T-cell (primary cell): ENCODE measurements around the gene SF3A1. TPM values are rescaled to one million over a fixed set of nuclear protein-coding genes. Genes with fewer than 3 reads are reported as not detected.

Experiments
- ATAC-seq, 4 experiments: fragments of 200-7000 bp in 3 of 4; fragments of 150-1000 bp in 1 of 4; cut with Tn5 transposase; replicated peaks in 1 of 4; 1 replicate in 3 of 4; 2 replicates in 1 of 4; pipeline ENCODE4 v1.10.0; 2021; ENCODE audit warnings: moderate library complexity in 3 of 4, mild to moderate bottlenecking in 2 of 4, moderate number of reproducible peaks in 1 of 4
- CTCF ChIA-PET, 2 donors: fragments of 300-600 bp; sonication (Branson Sonifier 250); formaldehyde crosslinking; loops; one replicate each; lab custom pipeline; 2022; ENCODE audit warnings: antibody characterized with exemption in 2 of 2; lab: Charles Lee
- POLR2A ChIA-PET, 2 donors: fragments of 300-600 bp; sonication (Branson Sonifier 250); formaldehyde crosslinking; loops; one replicate each; lab custom pipeline; 2022; ENCODE audit warnings: antibody characterized with exemption in 2 of 2; lab: Charles Lee
- DNase-seq, 35 experiments: peaks; one replicate each; pipeline versions ENCODE4 v3.0.0 to v3.0.0-alpha.2; 2013 to 2023
- H3K27ac ChIP-seq: one replicate; pipeline ENCODE4 v1.5.1; 2013; ENCODE audit warnings: low read length
- H3K27me3 ChIP-seq, 2 experiments: replicated peaks in 1 of 2; 1 replicate in 1 of 2; 2 replicates in 1 of 2; pipeline versions ENCODE4 v1.6.1 to v1.7.0; 2013; ENCODE audit warnings: low read length in 1 of 2, mixed read lengths in 1 of 2; ENCODE audit not compliant: control insufficient read depth in 2 of 2, insufficient read depth in 2 of 2; ENCODE audit errors: extremely low read depth in 1 of 2
- H3K36me3 ChIP-seq, 2 donors: 1 replicate in 1 of 2; 2 replicates in 1 of 2; pipeline versions ENCODE4 v1.6.1 to v1.7.0; 2013; ENCODE audit warnings: low read length in 1 of 2; ENCODE audit not compliant: control insufficient read depth in 2 of 2, insufficient read depth in 1 of 2; ENCODE audit errors: extremely low read depth in 1 of 2
- H3K4me1 ChIP-seq, 2 experiments: 1 replicate in 1 of 2; 2 replicates in 1 of 2; pipeline versions ENCODE4 v1.6.1 to v1.7.0; 2013; ENCODE audit warnings: low read length in 2 of 2, mixed read lengths in 1 of 2; ENCODE audit not compliant: insufficient read depth in 2 of 2, control insufficient read depth in 1 of 2; ENCODE audit errors: extremely low read depth in 1 of 2
- H3K4me3 ChIP-seq, 2 donors: 1 replicate in 1 of 2; 2 replicates in 1 of 2; pipeline versions ENCODE4 v1.5.1 to v1.7.0; 2013; ENCODE audit warnings: mild to moderate bottlenecking in 2 of 2, low read length in 1 of 2, moderate library complexity in 1 of 2; ENCODE audit not compliant: control insufficient read depth in 1 of 2; ENCODE audit errors: extremely low read depth in 1 of 2
- H3K9me3 ChIP-seq: 2 replicates; pipeline ENCODE4 v1.7.0; 2013
- H3K27ac Mint-ChIP-seq, 2 donors: one replicate each; pipeline ENCODE4 v1.8.0; 2020 to 2021; ENCODE audit warnings: mild to moderate bottlenecking in 2 of 2, mixed read lengths in 2 of 2
- H3K27me3 Mint-ChIP-seq, 2 donors: one replicate each; pipeline ENCODE4 v1.8.0; 2021 to 2022; ENCODE audit warnings: mixed read lengths in 2 of 2
- H3K36me3 Mint-ChIP-seq: one replicate; pipeline ENCODE4 v1.8.0; 2021; ENCODE audit warnings: mixed read lengths
- H3K4me1 Mint-ChIP-seq, 3 donors: one replicate each; pipeline ENCODE4 v1.8.0; 2020 to 2022; ENCODE audit warnings: mixed read lengths in 3 of 3, mild to moderate bottlenecking in 1 of 3
- H3K4me3 Mint-ChIP-seq, 3 donors: one replicate each; pipeline ENCODE4 v1.8.0; 2020 to 2022; ENCODE audit warnings: mild to moderate bottlenecking in 3 of 3, mixed read lengths in 3 of 3, moderate library complexity in 3 of 3
- H3K9me3 Mint-ChIP-seq, 3 donors: one replicate each; pipeline ENCODE4 v1.8.0; 2020 to 2022; ENCODE audit warnings: mixed read lengths in 3 of 3
- WGBS: methylation state at CpG from one replicate; pipeline ENCODE4 v1.1.5; 2013; ENCODE audit warnings: missing lambda C conversion rate; ENCODE audit not compliant: insufficient coverage; 5-methylcytosine and 5-hydroxymethylcytosine counted together
- total RNA-seq, 35 experiments: library from RNA in 6 of 35; stranded (reverse) in 6 of 35; fragments of 120-200 nt in 1 of 35; gene quantifications; one replicate each; pipeline versions ENCODE4 v1.2.1 to v1.2.4 and lab custom pipeline; 2013 to 2026

The SF3A1 gene
- total RNA-seq, 5 donors from 2014 or later (not counting 1 experiment from before 2014, with no cell fraction given): 272 to 323 (median 292) TPM

DNA sequence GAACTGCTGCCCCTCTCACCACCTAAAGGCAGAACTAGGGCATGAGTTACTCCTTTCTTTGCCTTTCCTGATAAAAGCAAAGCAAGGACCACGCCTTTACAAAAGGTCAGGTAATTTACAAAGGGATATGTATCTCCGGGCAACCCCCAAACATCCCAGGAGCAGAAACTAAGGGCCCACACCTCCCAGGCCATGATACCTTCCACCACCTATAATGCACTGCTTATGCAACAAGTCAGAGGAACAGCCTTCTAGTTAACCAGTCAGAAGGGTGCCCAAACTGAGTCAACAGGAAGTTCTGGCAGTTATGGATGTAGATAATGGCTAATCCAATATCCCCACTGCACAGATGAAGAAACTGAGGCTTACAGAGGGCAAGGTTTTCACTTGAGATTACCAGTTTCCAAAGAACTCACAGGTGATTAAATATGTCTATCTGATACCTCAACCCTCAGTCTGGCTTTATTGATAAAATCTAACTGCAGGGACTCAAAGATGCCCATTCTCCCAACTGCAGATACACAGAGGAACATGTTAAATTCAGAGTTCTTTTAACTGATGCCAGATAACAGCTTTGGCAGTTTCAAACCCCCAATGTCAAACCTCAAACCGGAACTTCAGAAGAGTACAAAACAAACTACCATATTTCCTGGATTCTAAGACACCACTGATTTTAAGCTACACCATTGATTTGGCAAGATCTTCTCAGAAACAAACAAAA, 50.6 kb downstream of the SF3A1 start:
- ATAC-seq: peak; percentile 65 to 73 (median 67)
- peak overlapping the region; percentile 73 to 77 (median 75) for H3K4me3 Mint-ChIP-seq
- peaks cover 99 to 100% (median 99%) of the 10 kb centered on the region in 3 donors for H3K4me1 Mint-ChIP-seq
- no peaks in the 10 kb centered on the region for H3K9me3 Mint-ChIP-seq
- H3K27ac ChIP-seq: peak overlapping the region; percentile 86
- CTCF ChIA-PET: interaction anchor here in 1 of 2 donors (0.9 to 2.1 kb wide), 4 partner anchors 16 to 50 kb away, joined by 3 to 7 read pairs (median 6); partner anchors contain the start of genes CASTOR1, CCDC157 and SF3A1
- H3K27ac Mint-ChIP-seq: peak overlapping the region; percentile 98 to 99
- peak overlapping the region; percentile 38 to 66 for H3K4me3 ChIP-seq
- WGBS: 0% methylated on average over 3 of the region's 3 CpGs
- H3K36me3 ChIP-seq: peaks cover 2 to 26% of the 10 kb centered on the region in 2 donors
- DNase-seq: peak in 12 of 35 experiments; percentile 27 to 81 (median 51)
- peaks cover 94 to 97% of the 10 kb centered on the region in 2 experiments for H3K4me1 ChIP-seq
- H3K9me3 ChIP-seq: no peaks in the 10 kb centered on the region
- POLR2A ChIA-PET: interaction anchor here (0.6 to 1.0 kb wide), 5 partner anchors 10 to 118 kb away, joined by 3 to 5 read pairs (median 4); partner anchors contain the start of gene TBC1D10A (in 1 of the 2)
- no peaks in the 10 kb centered on the region for H3K27me3 Mint-ChIP-seq
- H3K36me3 Mint-ChIP-seq: peaks cover 24% of the 10 kb centered on the region
- H3K27me3 ChIP-seq: no peaks in the 10 kb centered on the region

DNA sequence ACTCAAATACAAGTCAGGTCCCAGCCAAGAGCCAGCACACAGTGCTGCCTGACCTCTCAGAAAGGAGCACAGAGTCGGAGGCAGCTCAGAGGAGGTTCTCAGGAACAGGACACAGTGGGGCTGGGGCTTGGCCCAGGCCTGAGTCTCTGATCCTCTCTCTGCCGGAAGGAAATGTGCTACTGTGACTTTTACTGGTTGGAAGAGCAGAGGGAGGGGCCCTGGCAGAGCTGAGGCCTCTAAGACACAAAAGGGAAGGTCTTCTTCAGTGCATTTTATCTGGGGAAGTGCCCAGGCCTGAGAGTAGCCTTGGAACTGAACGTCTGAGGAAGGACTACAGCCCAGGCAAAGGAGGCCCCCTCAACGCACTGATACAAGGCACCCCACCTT, 51.2 kb downstream of the SF3A1 start:
- ATAC-seq: peak; percentile 62 to 74 (median 68)
- ChIA-PET CTCF (no interaction called here), POLR2A (interaction anchor here in 1 of 2 donors (0.6 kb wide), 1 partner anchor 17 kb away, joined by 3 read pairs; no protein-coding TSS in a partner anchor)
- Mint-ChIP-seq H3K9me3 (no peaks in the 10 kb centered on the region), H3K4me1 (peaks cover 99% of the 10 kb centered on the region in 3 donors), H3K27me3 (no peaks in the 10 kb centered on the region), H3K36me3 (peaks cover 28% of the 10 kb centered on the region), H3K4me3 (peak overlapping the region; percentile 73 to 77 (median 75)), H3K27ac (peak overlapping the region; percentile 98 to 99)
- H3K27me3 ChIP-seq: no peaks in the 10 kb centered on the region
- WGBS: 0% methylated on average over 4 of the region's 4 CpGs
- peak; percentile 29 to 75 (median 47) for DNase-seq
- H3K27ac ChIP-seq: peak overlapping the region; percentile 86
- H3K36me3 ChIP-seq: peaks cover 6 to 32% of the 10 kb centered on the region in 2 donors
- H3K9me3 ChIP-seq: no peaks in the 10 kb centered on the region
- H3K4me3 ChIP-seq: peak overlapping the region; percentile 38 to 66
- H3K4me1 ChIP-seq: peaks cover 90 to 97% of the 10 kb centered on the region in 2 experiments

DNA sequence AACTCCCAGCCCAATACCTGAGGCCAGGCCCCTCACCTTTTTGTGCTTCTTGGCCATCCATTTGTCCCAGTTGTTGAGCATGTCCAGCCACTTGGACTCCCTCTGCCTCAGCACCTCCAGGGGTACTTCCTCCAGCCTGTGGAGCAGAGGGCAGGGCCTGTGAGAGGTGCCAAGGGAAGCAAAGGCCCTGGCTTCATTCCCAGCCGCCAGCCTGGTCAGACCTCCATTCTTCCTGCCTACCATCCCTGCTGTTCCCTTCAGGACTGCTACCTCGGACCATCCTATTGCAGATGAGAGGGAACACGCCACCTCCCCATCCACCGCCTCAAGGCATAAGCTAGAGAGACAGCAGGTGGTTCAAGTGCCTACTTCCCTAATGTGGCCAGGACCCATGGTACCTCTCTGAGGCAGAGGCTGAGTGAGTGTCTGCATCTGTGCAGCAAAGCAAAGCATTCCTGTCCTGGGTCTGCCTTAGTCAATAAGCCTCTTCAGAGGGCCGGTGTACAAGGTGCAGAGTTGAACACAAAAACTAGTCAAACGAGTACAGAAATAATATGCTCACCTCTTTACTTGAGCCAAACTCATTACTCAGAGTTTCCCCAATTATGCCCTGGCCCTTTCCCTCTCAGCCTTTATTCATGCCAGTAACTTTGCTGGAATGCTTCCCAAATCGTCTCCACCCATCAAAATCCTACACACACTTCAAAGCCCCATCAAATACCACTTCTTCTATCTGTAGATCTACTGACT, 52.0 kb downstream of the SF3A1 start:
- Histone ChIP-seq H3K27me3 (no peaks in the 10 kb centered on the region), H3K4me3 (peak overlapping the region; percentile 28 to 38), H3K4me1 (peaks cover 87 to 95% of the 10 kb centered on the region in 2 experiments), H3K27ac (peak overlapping the region; percentile 86), H3K9me3 (no peaks in the 10 kb centered on the region), H3K36me3 (peaks cover 10 to 39% of the 10 kb centered on the region in 2 donors)
- Mint-ChIP-seq H3K9me3 (no peaks in the 10 kb centered on the region), H3K27me3 (no peaks in the 10 kb centered on the region), H3K4me3 (peak overlapping the region; percentile 73 to 77 (median 75)), H3K4me1 (peaks cover 91 to 99% (median 99%) of the 10 kb centered on the region in 3 donors), H3K36me3 (peaks cover 28% of the 10 kb centered on the region), H3K27ac (peak overlapping the region; percentile 98 to 99)
- ChIA-PET CTCF (interaction anchor here in 1 of 2 donors (0.6 kb wide), 1 partner anchor 55 kb away, joined by 3 read pairs; no protein-coding TSS in a partner anchor), POLR2A (interaction anchor here in 1 of 2 donors (0.6 kb wide), 1 partner anchor 11 kb away, joined by 3 read pairs; no protein-coding TSS in a partner anchor)
- no peak for ATAC-seq
- 65% methylated on average over 7 of the region's 7 CpGs for WGBS
- DNase-seq: no peak

DNA sequence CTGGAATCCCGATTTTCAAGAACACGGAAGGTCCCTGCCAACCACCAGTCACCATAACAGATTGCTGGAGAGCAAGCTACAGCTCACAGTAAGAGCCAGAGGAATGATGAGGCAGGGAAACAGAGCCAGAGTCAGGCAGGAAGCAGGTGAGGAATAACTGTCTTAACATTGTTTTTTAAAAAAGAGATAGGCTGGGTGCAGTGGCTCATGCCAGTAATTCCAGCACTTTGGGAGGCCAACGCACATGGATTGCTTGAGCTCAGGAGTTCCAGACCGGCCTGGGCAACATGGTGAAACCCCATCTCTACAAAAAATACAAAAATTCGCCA, 53.9 kb downstream of the SF3A1 start:
- ChIA-PET CTCF (interaction anchor here (1.0 to 1.8 kb wide), 4 partner anchors 14 to 88 kb away, joined by 3 to 7 read pairs (median 4); partner anchors contain the start of genes CASTOR1 (in 2 of the 2) and TBC1D10A (in 1 of the 2)), POLR2A (interaction anchor here in 1 of 2 donors (0.5 to 1.6 kb wide), 3 partner anchors 12 to 371 kb away, joined by 3 to 5 read pairs (median 4); partner anchors contain the start of gene TBC1D10A)
- H3K4me1 Mint-ChIP-seq: peaks cover 88 to 98% (median 97%) of the 10 kb centered on the region in 3 donors
- H3K9me3 Mint-ChIP-seq: no peaks in the 10 kb centered on the region
- 20% methylated on average over 2 of the region's 5 CpGs for WGBS
- Histone ChIP-seq H3K9me3 (no peaks in the 10 kb centered on the region), H3K27me3 (no peaks in the 10 kb centered on the region), H3K4me1 (peaks cover 82 to 95% of the 10 kb centered on the region in 2 experiments), H3K36me3 (peaks cover 10 to 56% of the 10 kb centered on the region in 2 donors), H3K27ac (peak overlapping the region; percentile 86), H3K4me3 (no peak overlapping the region)
- ATAC-seq (no peak), DNase-seq (no peak)
- no peaks in the 10 kb centered on the region for H3K27me3 Mint-ChIP-seq
- peaks cover 43% of the 10 kb centered on the region for H3K36me3 Mint-ChIP-seq
- H3K27ac Mint-ChIP-seq: peak overlapping the region; percentile 98 to 99
- H3K4me3 Mint-ChIP-seq: peak overlapping the region; percentile 10 to 73 (median 49)

DNA sequence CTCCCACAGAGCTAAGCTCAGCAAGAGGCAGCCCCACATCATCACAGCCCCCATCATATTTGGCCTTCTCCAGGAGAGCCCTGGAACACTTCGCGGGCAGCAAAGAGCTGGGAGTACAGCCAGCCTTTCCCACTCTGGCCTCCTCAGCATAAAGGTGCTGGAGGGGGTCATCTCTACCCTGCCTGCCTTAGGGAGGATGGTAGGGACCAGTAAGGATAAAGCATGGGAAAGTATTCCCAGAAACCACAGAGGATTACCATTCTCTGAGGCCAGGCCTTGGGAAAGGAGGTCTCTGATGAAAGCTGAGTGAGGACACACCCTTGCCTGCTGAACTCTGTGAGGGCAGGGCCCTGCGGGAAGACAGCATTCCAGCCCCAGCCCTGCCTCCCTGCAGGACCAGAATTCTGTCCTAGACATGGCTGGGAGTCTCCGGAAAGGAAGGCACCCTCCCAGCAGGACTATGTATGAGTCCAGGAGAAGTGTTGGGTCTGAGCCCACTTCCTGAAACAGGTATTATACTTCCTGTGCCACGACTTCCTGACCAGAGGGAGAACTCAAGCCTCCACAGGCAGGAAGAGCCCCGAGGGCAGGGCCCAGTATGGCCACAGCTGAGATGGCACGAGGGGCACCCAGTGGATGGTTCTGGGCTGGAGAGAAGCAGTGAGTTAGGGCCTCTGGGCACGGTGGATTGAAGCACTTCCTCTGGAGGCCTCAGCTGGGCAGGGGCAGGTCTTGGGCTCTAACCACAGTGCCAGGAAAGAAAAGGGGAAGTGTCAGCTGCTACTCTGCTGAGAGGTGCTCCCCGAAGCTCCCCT, 54.5 kb downstream of the SF3A1 start:
- Mint-ChIP-seq H3K9me3 (no peaks in the 10 kb centered on the region), H3K27me3 (no peaks in the 10 kb centered on the region), H3K27ac (peak overlapping the region; percentile 98 to 99), H3K36me3 (peaks cover 45% of the 10 kb centered on the region), H3K4me1 (peaks cover 88 to 99% (median 98%) of the 10 kb centered on the region in 3 donors), H3K4me3 (peak overlapping the region; percentile 10 to 73 (median 49))
- DNase-seq: peak in 1 of 35 experiments; percentile 24
- WGBS: 10% methylated on average over 6 of the region's 9 CpGs
- no peaks in the 10 kb centered on the region for H3K9me3 ChIP-seq
- ATAC-seq: no peak
- peak overlapping the region; percentile 86 for H3K27ac ChIP-seq
- peak overlapping the region in 1 of 2 donors; percentile 19 for H3K4me3 ChIP-seq
- CTCF ChIA-PET: interaction anchor here (1.0 to 1.8 kb wide), 5 partner anchors 13 to 617 kb away, joined by 3 to 7 read pairs (median 4); partner anchors contain the start of genes CASTOR1 (in 2 of the 2) and TBC1D10A (in 1 of the 2)
- H3K27me3 ChIP-seq: no peaks in the 10 kb centered on the region
- peaks cover 82 to 95% of the 10 kb centered on the region in 2 experiments for H3K4me1 ChIP-seq
- POLR2A ChIA-PET: interaction anchor here in 1 of 2 donors (0.5 kb wide), 1 partner anchor 371 kb away, joined by 5 read pairs; no protein-coding TSS in a partner anchor
- H3K36me3 ChIP-seq: peaks cover 10 to 62% of the 10 kb centered on the region in 2 donors
